Hepatocyte (in vitro differentiated cells): ENCODE measurements around the gene CDKN1A.

Experiments
- CTCF ChIP-seq: fragments of 200-600 bp; sonication (generic); IDR thresholded peaks from 2 replicates; pipeline ENCODE4 v1.5.1; 2016; ENCODE audit warnings: antibody characterized with exemption, mild to moderate bottlenecking; ENCODE audit not compliant: poor library complexity
- EZH2 ChIP-seq: fragments of 200-600 bp; sonication (generic); IDR thresholded peaks from 2 replicates; pipeline ENCODE4 v1.6.1; 2016; ENCODE audit warnings: antibody characterized with exemption, mild to moderate bottlenecking, borderline replicate concordance
- EZH2phosphoT487 ChIP-seq: fragments of 200-600 bp; sonication (generic); IDR thresholded peaks from one replicate; pipeline ENCODE4 v1.6.1; 2018; ENCODE audit warnings: antibody characterized with exemption, mild to moderate bottlenecking, low read depth, moderate library complexity; ENCODE audit not compliant: unreplicated experiment, severe bottlenecking

- no peak for TF ChIP-seq EZH2phosphoT487
- TF ChIP-seq CTCF, result no peak
- TF ChIP-seq EZH2, result no peak
These were observed 44.4 kb downstream of the CDKN1A start for GRCh38 chr6:36722879-36723278.
